Measurements from ENCODE around the gene PARM1. TPM values are rescaled to one million over a fixed set of nuclear protein-coding genes. Genes with fewer than 3 reads are reported as not detected.

PARM1 gene
- total RNA-seq, 4 donors from 2014 or later = 10.2 to 15.8 (median 10.5) TPM

DNA sequence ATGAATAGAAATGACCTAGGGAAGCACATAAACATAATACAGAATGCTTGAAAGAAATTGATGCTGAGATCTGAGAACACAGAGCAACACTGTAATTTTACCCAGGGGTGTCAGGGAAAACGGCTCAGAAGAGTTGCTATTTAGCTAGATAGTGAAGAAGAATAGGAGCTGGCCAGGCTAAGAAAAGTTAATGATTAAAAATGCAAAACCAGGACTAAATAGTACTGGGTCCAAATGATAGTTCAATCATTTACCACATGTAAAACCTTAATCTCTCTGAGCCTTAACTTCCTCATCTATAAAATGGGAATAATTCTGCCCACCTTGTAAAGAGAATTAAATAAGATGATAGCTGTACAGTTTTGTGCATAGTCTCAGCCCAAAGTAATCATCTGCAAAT is 97.1 kb downstream of the PARM1 start:
- Histone ChIP-seq H3K27me3 (no peaks in the 10 kb centered on the region), H3K27ac (peak overlapping the region in 1 of 4 donors; percentile 12), H3K36me3 (no peaks in the 10 kb centered on the region), H3K4me3 (no peak overlapping the region), H3K9me3 (no peaks in the 10 kb centered on the region), H3K4me1 (peaks cover 0 to 5% (median 0%) of the 10 kb centered on the region in 4 donors)
- no peak for DNase-seq
- TF ChIP-seq POLR2A (IDR thresholded peaks at IDR 0.05) = no peak
- TF ChIP-seq, protein P1, sequence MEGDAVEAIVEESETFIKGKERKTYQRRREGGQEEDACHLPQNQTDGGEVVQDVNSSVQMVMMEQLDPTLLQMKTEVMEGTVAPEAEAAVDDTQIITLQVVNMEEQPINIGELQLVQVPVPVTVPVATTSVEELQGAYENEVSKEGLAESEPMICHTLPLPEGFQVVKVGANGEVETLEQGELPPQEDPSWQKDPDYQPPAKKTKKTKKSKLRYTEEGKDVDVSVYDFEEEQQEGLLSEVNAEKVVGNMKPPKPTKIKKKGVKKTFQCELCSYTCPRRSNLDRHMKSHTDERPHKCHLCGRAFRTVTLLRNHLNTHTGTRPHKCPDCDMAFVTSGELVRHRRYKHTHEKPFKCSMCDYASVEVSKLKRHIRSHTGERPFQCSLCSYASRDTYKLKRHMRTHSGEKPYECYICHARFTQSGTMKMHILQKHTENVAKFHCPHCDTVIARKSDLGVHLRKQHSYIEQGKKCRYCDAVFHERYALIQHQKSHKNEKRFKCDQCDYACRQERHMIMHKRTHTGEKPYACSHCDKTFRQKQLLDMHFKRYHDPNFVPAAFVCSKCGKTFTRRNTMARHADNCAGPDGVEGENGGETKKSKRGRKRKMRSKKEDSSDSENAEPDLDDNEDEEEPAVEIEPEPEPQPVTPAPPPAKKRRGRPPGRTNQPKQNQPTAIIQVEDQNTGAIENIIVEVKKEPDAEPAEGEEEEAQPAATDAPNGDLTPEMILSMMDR (IDR thresholded peaks at IDR 0.05) = no peak

DNA sequence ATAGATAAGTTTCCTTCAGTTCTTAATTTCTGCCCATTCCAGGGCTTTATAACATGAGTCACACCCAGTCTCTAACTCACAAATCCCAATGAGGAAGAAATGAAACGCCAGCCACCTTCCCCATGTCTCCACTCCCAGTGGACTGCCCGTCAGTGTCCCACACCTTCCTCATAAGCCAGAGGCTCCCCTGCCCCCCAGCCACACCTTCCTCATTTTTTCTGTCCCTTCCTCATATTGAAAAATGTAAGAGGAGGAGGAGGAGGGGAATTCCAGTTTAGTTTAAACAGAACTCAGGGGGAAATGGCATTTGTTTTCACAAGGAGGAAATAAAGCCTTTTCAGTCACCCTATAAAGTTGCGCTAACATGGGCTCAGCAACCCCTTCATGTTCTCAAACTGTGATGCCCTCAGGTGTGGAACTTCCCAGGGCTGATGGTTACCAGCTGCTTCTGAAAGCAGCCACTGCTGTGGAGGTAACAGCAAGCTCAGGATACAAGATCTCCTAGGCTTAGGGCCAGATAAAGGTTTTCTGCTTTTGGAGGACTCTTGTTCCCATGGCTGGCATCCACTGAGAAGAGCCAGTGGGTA is 97.8 kb downstream of the PARM1 start:
- Histone ChIP-seq H3K4me1 (peaks cover 0 to 5% (median 0%) of the 10 kb centered on the region in 4 donors), H3K36me3 (no peaks in the 10 kb centered on the region), H3K27me3 (no peaks in the 10 kb centered on the region), H3K4me3 (no peak overlapping the region), H3K9me3 (no peaks in the 10 kb centered on the region), H3K27ac (no peak overlapping the region)
- TF ChIP-seq, protein P1 (IDR thresholded peaks at IDR 0.05) = no peak
- no peak for TF ChIP-seq POLR2A (IDR thresholded peaks at IDR 0.05)
- DNase-seq = peak in 1 of 3 donors; percentile 58

DNA sequence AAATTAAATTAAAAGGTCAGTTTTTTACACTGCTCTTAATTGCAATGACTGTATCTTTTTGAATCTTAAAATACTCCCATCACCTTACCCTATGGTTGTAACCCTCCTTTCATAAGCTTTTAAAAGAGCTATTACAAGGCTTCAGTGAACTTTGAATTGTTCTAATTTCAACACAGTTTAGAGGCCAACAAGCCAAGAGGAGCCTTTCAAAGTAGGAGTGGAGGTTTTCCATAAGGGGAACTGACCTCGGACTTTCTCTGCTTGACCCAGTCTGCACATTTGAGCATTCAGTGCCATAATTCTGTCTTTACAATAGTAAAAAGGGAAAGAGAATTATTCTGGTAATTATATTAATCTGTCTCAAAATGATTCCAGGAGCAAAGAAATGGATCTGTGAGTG is 98.9 kb downstream of the PARM1 start:
- no peak overlapping the region for H3K27ac ChIP-seq

DNA sequence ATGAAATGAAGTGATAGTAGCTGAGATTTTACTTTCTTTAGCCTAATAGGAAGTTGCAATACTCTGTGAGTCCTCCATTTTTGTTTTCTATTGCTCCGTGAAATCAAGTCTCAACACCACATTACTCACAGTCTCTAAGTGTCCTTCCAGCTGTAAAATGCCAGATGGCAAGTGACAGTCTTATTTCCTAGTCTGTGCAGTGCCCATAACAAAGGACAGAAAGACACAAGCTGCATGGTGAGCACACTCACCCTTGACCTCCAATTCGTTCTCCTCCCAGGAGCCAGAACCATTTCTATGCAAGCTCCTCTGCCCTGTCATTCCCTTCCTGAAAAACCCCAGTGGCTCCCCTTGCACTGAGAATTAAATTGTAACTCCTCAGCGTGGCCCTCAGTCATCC is 101.6 kb downstream of the PARM1 start:
- H3K27ac ChIP-seq = no peak overlapping the region
- H3K27me3 ChIP-seq = no peaks in the 10 kb centered on the region
- no peak for DNase-seq

More for the DNA sequence above, 98.9 kb downstream of the PARM1 start:
- DNase-seq = no peak
- no peak overlapping the region for H3K4me3 ChIP-seq
- H3K27me3 ChIP-seq = no peaks in the 10 kb centered on the region
- TF ChIP-seq, protein P1 (IDR thresholded peaks at IDR 0.05) = no peak
- no peak for TF ChIP-seq POLR2A (IDR thresholded peaks at IDR 0.05)
- H3K36me3 ChIP-seq = no peaks in the 10 kb centered on the region
- H3K4me1 ChIP-seq = peaks cover 0 to 5% (median 0%) of the 10 kb centered on the region in 4 donors
- H3K9me3 ChIP-seq = no peaks in the 10 kb centered on the region

DNA sequence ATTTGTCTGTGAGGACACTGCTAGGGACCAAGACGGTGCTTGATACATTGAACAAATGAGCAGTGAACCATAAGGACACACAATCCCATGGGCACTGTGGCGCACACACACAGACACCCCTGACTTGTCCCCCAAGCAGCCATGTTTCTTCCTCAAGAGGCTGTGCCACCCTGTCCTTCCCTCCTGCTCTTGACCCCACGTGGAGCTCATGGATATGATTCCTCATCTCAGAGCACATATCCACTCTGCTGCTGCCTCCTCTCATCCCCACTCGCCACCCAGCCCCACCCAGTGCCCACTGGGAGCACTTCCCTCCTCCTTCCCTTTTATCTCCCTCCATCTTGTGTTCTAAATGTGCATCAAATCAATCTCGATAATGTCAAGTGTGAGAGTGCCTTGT is 102.4 kb downstream of the PARM1 start:
- Histone ChIP-seq H3K27ac (no peak overlapping the region), H3K4me3 (no peak overlapping the region)
- TF ChIP-seq, protein P1 (IDR thresholded peaks at IDR 0.05) = no peak
- TF ChIP-seq POLR2A (IDR thresholded peaks at IDR 0.05) = no peak

More for the DNA sequence above, 101.6 kb downstream of the PARM1 start:
- Histone ChIP-seq H3K36me3 (no peaks in the 10 kb centered on the region), H3K4me3 (no peak overlapping the region), H3K9me3 (no peaks in the 10 kb centered on the region), H3K4me1 (no peaks in the 10 kb centered on the region)
- TF ChIP-seq, protein P1 (IDR thresholded peaks at IDR 0.05) = no peak
- no peak for TF ChIP-seq POLR2A (IDR thresholded peaks at IDR 0.05)

More for the DNA sequence above, 102.4 kb downstream of the PARM1 start:
- Histone ChIP-seq H3K9me3 (no peaks in the 10 kb centered on the region), H3K36me3 (no peaks in the 10 kb centered on the region), H3K27me3 (no peaks in the 10 kb centered on the region), H3K4me1 (no peaks in the 10 kb centered on the region)
- no peak for DNase-seq

All from Peyer's patch (tissue), 4 donors.